ENCODE measurements around the gene TSN.

GRCh38 chr2:121768143-121768755 is 12.8 kb downstream of the TSN start:
- TF ChIP-seq GATA2 (IDR thresholded peaks at IDR 0.05; ENCODE audit: low read depth, low read length) (no peak), GATA3 (IDR thresholded peaks at IDR 0.05; ENCODE audit: low read depth, low read length) (no peak)
